ENCODE results near the gene KLF13. TPM values are rescaled to one million over a fixed set of nuclear protein-coding genes. Genes with fewer than 3 reads are reported as not detected.

KLF13 gene
- total RNA-seq, 1 experiment from 2014 or later: 60.1 TPM

DNA sequence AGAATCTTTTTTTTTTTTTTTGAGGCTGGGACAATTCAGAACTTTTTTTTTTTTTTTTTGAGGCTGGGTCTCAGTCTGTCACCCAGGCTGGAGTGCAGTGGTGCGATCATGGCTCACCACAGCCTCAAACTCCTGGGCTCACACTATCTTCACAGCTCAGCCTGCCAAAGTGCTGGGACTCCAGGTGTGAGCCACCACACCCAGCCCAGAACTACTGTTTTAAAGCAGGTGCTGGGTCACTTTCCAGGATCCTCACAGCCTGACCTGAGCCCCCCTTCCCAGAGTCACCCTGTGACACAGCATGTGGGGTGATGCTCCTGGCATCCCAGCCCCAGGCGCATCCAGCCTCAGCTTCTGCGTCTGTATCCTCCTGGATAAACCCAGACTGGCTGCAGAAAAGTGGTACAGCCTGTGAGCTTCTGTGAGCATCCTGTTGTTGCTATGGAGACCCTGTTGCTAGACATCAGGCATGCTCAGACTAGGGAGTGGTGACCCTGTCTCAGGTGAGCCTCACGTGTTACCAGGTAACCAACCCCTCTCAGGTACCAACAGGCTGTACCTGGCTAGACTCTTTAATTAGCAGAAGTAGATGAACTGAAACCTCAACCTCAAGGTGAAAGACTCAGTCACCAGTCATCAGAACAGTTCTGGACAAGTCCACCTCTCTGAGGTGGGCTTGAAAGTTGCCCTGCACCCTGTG lies 15.0 kb downstream of the KLF13 start:
- intact Hi-C loops (cut with micrococcal nuclease): no loop called here
- H3K4me1 ChIP-seq (ENCODE audit: control insufficient read depth in 1 of 2, insufficient read depth in 2 of 2, low read length in 2 of 2): peaks cover 0 to 4% of the 10 kb centered on the region in 2 experiments; a peak in 3 of 4 replicates
- H3K9me2 ChIP-seq (ENCODE audit: insufficient read depth): no peaks in the 10 kb centered on the region
- POLR2A ChIA-PET: no interaction called here
- no TSS peak for BruUV-seq (replicated peaks)
- DNase-seq (ENCODE audit: low read depth, low spot score) (no peak), ATAC-seq (no peak)
- no peaks in the 10 kb centered on the region for H3K9me3 ChIP-seq (ENCODE audit: control insufficient read depth in 1 of 2, insufficient read depth in 1 of 2, low read depth in 1 of 2, low read length in 2 of 2)
- no peak overlapping the region for H2AFZ ChIP-seq (ENCODE audit: low read depth, low read length, poor library complexity, severe bottlenecking)
- H3K9ac ChIP-seq (ENCODE audit: low read length): no peak overlapping the region
- H3K4me3 ChIP-seq (replicated peaks in 1 of 2; ENCODE audit: low read depth in 1 of 2, low read length in 2 of 2): no peak overlapping the region
- no peak overlapping the region for H3K27ac ChIP-seq (ENCODE audit: low read depth, low read length)
- TF ChIP-seq ZNF274 (IDR thresholded peaks at IDR 0.05; ENCODE audit: low read depth, low read length) (no peak), ELF1 (IDR thresholded peaks at IDR 0.05; ENCODE audit: borderline replicate concordance, low read depth) (no peak), ZFX (IDR thresholded peaks at IDR 0.05) (no peak), REST (IDR thresholded peaks at IDR 0.05; ENCODE audit: low read depth) (no peak), SRF (IDR thresholded peaks at IDR 0.05; ENCODE audit: low read depth) (no peak), TCF7L2 (IDR thresholded peaks at IDR 0.05; ENCODE audit: borderline replicate concordance, extremely low read depth, insufficient read depth, insufficient read length) (no peak), FOSL1 (IDR thresholded peaks at IDR 0.05; ENCODE audit: low read depth) (no peak), EZH2 (IDR thresholded peaks at IDR 0.05) (no peak), POLR2A (IDR thresholded peaks at IDR 0.05; ENCODE audit: borderline replicate concordance, extremely low read depth, insufficient read depth, insufficient read length) (no peak), JUND (IDR thresholded peaks at IDR 0.05) (no peak)
- TF ChIP-seq, protein P1, sequence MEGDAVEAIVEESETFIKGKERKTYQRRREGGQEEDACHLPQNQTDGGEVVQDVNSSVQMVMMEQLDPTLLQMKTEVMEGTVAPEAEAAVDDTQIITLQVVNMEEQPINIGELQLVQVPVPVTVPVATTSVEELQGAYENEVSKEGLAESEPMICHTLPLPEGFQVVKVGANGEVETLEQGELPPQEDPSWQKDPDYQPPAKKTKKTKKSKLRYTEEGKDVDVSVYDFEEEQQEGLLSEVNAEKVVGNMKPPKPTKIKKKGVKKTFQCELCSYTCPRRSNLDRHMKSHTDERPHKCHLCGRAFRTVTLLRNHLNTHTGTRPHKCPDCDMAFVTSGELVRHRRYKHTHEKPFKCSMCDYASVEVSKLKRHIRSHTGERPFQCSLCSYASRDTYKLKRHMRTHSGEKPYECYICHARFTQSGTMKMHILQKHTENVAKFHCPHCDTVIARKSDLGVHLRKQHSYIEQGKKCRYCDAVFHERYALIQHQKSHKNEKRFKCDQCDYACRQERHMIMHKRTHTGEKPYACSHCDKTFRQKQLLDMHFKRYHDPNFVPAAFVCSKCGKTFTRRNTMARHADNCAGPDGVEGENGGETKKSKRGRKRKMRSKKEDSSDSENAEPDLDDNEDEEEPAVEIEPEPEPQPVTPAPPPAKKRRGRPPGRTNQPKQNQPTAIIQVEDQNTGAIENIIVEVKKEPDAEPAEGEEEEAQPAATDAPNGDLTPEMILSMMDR (IDR thresholded peaks at IDR 0.05 in 2 of 3, conservative IDR thresholded peaks at IDR 0.05 in 1 of 3; ENCODE audit: borderline replicate concordance in 1 of 3, insufficient read depth in 1 of 3, low read depth in 2 of 3, low read length in 2 of 3): no peak
- TF ChIP-seq, protein P2, sequence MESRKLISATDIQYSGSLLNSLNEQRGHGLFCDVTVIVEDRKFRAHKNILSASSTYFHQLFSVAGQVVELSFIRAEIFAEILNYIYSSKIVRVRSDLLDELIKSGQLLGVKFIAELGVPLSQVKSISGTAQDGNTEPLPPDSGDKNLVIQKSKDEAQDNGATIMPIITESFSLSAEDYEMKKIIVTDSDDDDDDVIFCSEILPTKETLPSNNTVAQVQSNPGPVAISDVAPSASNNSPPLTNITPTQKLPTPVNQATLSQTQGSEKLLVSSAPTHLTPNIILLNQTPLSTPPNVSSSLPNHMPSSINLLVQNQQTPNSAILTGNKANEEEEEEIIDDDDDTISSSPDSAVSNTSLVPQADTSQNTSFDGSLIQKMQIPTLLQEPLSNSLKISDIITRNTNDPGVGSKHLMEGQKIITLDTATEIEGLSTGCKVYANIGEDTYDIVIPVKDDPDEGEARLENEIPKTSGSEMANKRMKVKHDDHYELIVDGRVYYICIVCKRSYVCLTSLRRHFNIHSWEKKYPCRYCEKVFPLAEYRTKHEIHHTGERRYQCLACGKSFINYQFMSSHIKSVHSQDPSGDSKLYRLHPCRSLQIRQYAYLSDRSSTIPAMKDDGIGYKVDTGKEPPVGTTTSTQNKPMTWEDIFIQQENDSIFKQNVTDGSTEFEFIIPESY (IDR thresholded peaks at IDR 0.05; ENCODE audit: extremely low read depth, insufficient replicate concordance, low read length): no peak
- TF ChIP-seq, protein P3, sequence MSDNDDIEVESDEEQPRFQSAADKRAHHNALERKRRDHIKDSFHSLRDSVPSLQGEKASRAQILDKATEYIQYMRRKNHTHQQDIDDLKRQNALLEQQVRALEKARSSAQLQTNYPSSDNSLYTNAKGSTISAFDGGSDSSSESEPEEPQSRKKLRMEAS (IDR thresholded peaks at IDR 0.05): no peak
- H3K27me3 ChIP-seq (ENCODE audit: insufficient read depth, low read length): no peaks in the 10 kb centered on the region
- RAD21 ChIA-PET (ENCODE audit: low non-redundant PET in 1 of 2, low total read pairs in 2 of 2, uncharacterized antibody in 2 of 2, unreplicated experiment in 2 of 2): no interaction called here
- H3K36me3 ChIP-seq (ENCODE audit: control insufficient read depth in 1 of 2, insufficient read depth in 2 of 2, low read length in 2 of 2): no peaks in the 10 kb centered on the region
- H3K4me2 ChIP-seq (ENCODE audit: low read length): no peak overlapping the region
- H3K79me2 ChIP-seq (ENCODE audit: insufficient read depth, low read length): peaks cover 68% of the 10 kb centered on the region
- no peaks in the 10 kb centered on the region for H4K20me1 ChIP-seq (ENCODE audit: insufficient read depth)
- CTCF ChIA-PET: no interaction called here

Data from HCT116 (cell line).